ENCODE measurements around the gene FCMR. TPM values are rescaled to one million over a fixed set of nuclear protein-coding genes. Genes with fewer than 3 reads are reported as not detected.

FCMR gene
- total RNA-seq, 1 donor from 2014 or later: 3.3 TPM

GRCh38 chr1:206863266-206863665, 58.5 kb downstream of the FCMR start:
- intact Hi-C loops (cut with micrococcal nuclease): no loop called here
- Histone ChIP-seq H3K9me3 (replicated peaks) (no peaks in the 10 kb centered on the region), H3K36me3 (no peaks in the 10 kb centered on the region)

DNA sequence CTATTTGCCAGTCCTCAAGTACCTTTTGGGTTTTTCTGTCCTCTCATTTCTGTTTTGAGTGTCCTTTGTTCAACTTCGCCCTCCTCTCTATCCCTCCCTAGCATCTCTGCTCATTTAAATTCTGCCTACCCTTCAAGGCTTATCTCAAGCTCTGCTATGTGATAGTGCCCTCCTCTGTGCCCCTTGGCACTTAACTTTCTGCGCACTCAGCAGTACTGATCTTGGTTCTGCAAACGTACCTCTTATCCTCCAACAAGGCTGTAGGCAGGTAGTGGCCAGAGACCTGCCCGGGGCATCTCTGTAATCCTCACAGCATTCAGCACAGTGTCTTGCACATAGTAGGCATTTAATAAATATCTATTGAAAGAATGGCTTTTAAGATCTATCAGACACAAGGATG, 61.6 kb downstream of the FCMR start:
- H3K9me3 ChIP-seq (replicated peaks): no peaks in the 10 kb centered on the region
- no peaks in the 10 kb centered on the region for H3K4me1 ChIP-seq
- H3K27ac ChIP-seq (replicated peaks): no peak overlapping the region
- H3K27me3 ChIP-seq (ENCODE audit: low read depth): peaks cover 35% of the 10 kb centered on the region
- no peaks in the 10 kb centered on the region for H3K36me3 ChIP-seq
- no peak for DNase-seq
- intact Hi-C loops (cut with micrococcal nuclease): no loop called here
- H3K4me3 ChIP-seq: no peak overlapping the region
- TF ChIP-seq, protein P1, sequence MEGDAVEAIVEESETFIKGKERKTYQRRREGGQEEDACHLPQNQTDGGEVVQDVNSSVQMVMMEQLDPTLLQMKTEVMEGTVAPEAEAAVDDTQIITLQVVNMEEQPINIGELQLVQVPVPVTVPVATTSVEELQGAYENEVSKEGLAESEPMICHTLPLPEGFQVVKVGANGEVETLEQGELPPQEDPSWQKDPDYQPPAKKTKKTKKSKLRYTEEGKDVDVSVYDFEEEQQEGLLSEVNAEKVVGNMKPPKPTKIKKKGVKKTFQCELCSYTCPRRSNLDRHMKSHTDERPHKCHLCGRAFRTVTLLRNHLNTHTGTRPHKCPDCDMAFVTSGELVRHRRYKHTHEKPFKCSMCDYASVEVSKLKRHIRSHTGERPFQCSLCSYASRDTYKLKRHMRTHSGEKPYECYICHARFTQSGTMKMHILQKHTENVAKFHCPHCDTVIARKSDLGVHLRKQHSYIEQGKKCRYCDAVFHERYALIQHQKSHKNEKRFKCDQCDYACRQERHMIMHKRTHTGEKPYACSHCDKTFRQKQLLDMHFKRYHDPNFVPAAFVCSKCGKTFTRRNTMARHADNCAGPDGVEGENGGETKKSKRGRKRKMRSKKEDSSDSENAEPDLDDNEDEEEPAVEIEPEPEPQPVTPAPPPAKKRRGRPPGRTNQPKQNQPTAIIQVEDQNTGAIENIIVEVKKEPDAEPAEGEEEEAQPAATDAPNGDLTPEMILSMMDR (IDR thresholded peaks at IDR 0.05; ENCODE audit: borderline replicate concordance): no peak

More at GRCh38 chr1:206863266-206863665, 58.5 kb downstream of the FCMR start:
- Histone ChIP-seq H3K4me3 (no peak overlapping the region), H3K4me1 (no peaks in the 10 kb centered on the region), H3K27ac (replicated peaks) (no peak overlapping the region), H3K27me3 (ENCODE audit: low read depth) (peaks cover 31% of the 10 kb centered on the region)
- TF ChIP-seq, protein P1 (IDR thresholded peaks at IDR 0.05; ENCODE audit: borderline replicate concordance): no peak
- no peak for DNase-seq

DNA sequence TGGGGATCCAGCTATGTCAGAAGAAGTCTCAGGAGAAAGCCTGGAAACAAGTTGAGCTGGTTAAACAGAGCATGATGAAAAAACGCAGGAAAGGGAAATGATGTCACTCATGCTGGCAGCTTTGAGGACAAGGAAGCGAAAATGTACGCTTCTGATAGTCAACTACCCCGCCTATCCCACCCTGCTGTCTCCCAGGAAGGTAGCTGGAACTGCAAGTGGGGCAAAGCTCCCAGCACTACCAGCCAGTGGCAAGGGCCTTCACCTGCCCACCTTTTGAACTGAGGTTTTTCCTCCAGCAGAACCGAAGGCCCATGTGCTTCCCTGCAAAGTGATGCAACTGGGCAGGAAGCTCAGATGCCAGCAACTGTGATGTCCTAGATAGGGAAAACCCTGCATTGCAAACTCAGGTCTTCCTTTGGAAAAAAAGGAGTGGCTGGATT, 62.6 kb downstream of the FCMR start:
- TF ChIP-seq, protein P1 (IDR thresholded peaks at IDR 0.05; ENCODE audit: borderline replicate concordance): no peak
- no peak overlapping the region for H3K27ac ChIP-seq (replicated peaks)
- no peak for DNase-seq
- intact Hi-C loops (cut with micrococcal nuclease): no loop called here
- no peaks in the 10 kb centered on the region for H3K4me1 ChIP-seq
- no peak overlapping the region for H3K4me3 ChIP-seq
- no peaks in the 10 kb centered on the region for H3K36me3 ChIP-seq
- no peaks in the 10 kb centered on the region for H3K9me3 ChIP-seq (replicated peaks)
- H3K27me3 ChIP-seq (ENCODE audit: low read depth): peaks cover 35% of the 10 kb centered on the region

DNA sequence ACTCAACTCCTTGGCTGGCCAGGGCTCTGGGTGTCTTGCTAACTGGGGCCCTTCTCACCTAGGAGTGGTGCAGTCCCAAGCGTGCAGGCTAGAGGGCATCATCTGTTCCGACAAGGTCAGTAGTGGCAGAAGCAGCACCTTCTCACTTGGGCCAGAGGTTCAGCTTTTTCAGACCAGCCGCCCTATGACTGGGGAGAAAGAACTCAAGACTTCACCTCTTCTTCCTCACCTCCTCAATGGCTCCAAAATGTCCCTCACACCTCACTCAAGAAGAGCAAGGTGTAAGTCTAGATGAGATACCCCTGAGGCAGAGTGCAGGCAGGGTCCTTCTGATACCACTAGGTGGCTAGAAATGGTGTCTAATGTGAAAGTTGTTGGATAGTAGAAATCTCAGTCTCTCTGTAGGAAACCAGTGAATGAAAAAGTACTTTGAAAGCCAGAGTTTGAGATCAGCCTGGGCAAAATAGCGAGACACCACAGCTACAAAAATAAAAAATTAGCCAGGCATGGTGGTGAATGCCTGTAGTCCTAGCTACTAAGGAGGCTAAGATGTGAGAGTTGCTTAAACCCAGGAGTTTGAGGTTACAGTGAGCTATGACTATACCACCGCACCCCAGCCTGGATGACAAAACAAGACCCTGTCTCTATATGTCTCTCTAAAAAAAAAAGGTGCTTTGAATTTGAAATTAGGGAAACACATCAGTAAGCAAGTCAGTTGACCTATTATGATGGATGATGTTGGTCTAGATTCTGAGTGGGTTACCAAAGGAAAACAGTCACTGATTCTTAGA, 64.9 kb downstream of the FCMR start:
- Histone ChIP-seq H3K9me3 (replicated peaks) (peaks cover 14% of the 10 kb centered on the region), H3K27ac (replicated peaks) (no peak overlapping the region), H3K4me1 (no peaks in the 10 kb centered on the region), H3K4me3 (no peak overlapping the region), H3K36me3 (no peaks in the 10 kb centered on the region), H3K27me3 (ENCODE audit: low read depth) (peaks cover 35% of the 10 kb centered on the region)
- TF ChIP-seq, protein P1 (IDR thresholded peaks at IDR 0.05; ENCODE audit: borderline replicate concordance): no peak
- no peak for DNase-seq
- intact Hi-C loops (cut with micrococcal nuclease): no loop called here

- TF ChIP-seq, protein P1 (IDR thresholded peaks at IDR 0.05; ENCODE audit: borderline replicate concordance): no peak
- no peak for DNase-seq
- Histone ChIP-seq H3K27ac (replicated peaks) (no peak overlapping the region), H3K36me3 (no peaks in the 10 kb centered on the region), H3K4me3 (no peak overlapping the region), H3K9me3 (replicated peaks) (peaks cover 14% of the 10 kb centered on the region), H3K4me1 (no peaks in the 10 kb centered on the region), H3K27me3 (ENCODE audit: low read depth) (peaks cover 31% of the 10 kb centered on the region)
- intact Hi-C loops (cut with micrococcal nuclease): no loop called here
These were observed 65.9 kb downstream of the FCMR start for GRCh38 chr1:206855859-206856258.
